GM23248 (cell line): ENCODE results near the gene EXO5. TPM values are rescaled to one million over a fixed set of nuclear protein-coding genes. Genes with fewer than 3 reads are reported as not detected.

Experiments used
- DNase-seq: peaks from one replicate; pipeline ENCODE4 v3.0.0-alpha.2; 2015
- H2AFZ ChIP-seq: fragments of 200-600 bp; sonication (generic); 2 replicates; pipeline ENCODE4 v1.6.1; 2016; ENCODE audit warnings: antibody characterized with exemption
- H3F3A ChIP-seq: fragments of 200-600 bp; sonication (generic); 2 replicates; pipeline ENCODE4 v1.6.1; 2016; ENCODE audit warnings: mild to moderate bottlenecking, antibody characterized with exemption, mixed run types; ENCODE audit not compliant: insufficient read depth
- H3K27ac ChIP-seq: fragments of 200-600 bp; sonication (generic); 2 replicates; pipeline ENCODE4 v1.5.1; 2016; ENCODE audit warnings: mild to moderate bottlenecking
- H3K27me3 ChIP-seq: fragments of 200-600 bp; sonication (generic); replicated peaks from 2 replicates; pipeline ENCODE4 v1.6.1; 2016; ENCODE audit warnings: mild to moderate bottlenecking; ENCODE audit not compliant: insufficient read depth
- H3K36me3 ChIP-seq: fragments of 200-600 bp; sonication (generic); 2 replicates; pipeline ENCODE4 v1.6.1; 2016; ENCODE audit warnings: low read depth, mild to moderate bottlenecking
- H3K4me1 ChIP-seq: fragments of 200-600 bp; sonication (generic); 2 replicates; pipeline ENCODE4 v1.6.1; 2016; ENCODE audit warnings: mild to moderate bottlenecking; ENCODE audit not compliant: insufficient read depth
- H3K4me2 ChIP-seq: fragments of 200-600 bp; sonication (generic); one replicate; pipeline ENCODE4 v1.6.1; 2016; ENCODE audit warnings: mild to moderate bottlenecking; ENCODE audit not compliant: unreplicated experiment
- H3K4me3 ChIP-seq: fragments of 200-600 bp; sonication (generic); 2 replicates; pipeline ENCODE4 v1.5.1; 2016; ENCODE audit warnings: mild to moderate bottlenecking
- H3K79me2 ChIP-seq: fragments of 200-600 bp; sonication (generic); 2 replicates; pipeline ENCODE4 v1.6.1; 2016; ENCODE audit warnings: mild to moderate bottlenecking; ENCODE audit not compliant: insufficient read depth
- H3K9ac ChIP-seq: fragments of 200-600 bp; sonication (generic); 2 replicates; pipeline ENCODE4 v1.6.1; 2016; ENCODE audit warnings: mild to moderate bottlenecking
- H3K9me2 ChIP-seq: fragments of 200-600 bp; sonication (generic); 2 replicates; pipeline ENCODE4 v1.6.1; 2016; ENCODE audit warnings: mixed run types, mild to moderate bottlenecking, moderate library complexity; ENCODE audit not compliant: insufficient read depth
- H3K9me3 ChIP-seq: fragments of 200-600 bp; sonication (generic); one replicate; pipeline ENCODE4 v1.6.1; 2017; ENCODE audit warnings: low read depth
- H4K20me1 ChIP-seq: fragments of 200-600 bp; sonication (generic); 2 replicates; pipeline ENCODE4 v1.6.0; 2016; ENCODE audit not compliant: insufficient read depth
- EZH2 ChIP-seq: fragments of 200-600 bp; sonication (generic); IDR thresholded peaks from 2 replicates; pipeline ENCODE4 v1.6.1; 2018; ENCODE audit warnings: antibody characterized with exemption, mild to moderate bottlenecking; ENCODE audit not compliant: insufficient read depth, poor library complexity, severe bottlenecking
- EZH2phosphoT487 ChIP-seq: fragments of 200-600 bp; sonication (generic); IDR thresholded peaks from 2 replicates; pipeline ENCODE4 v1.6.1; 2018; ENCODE audit warnings: antibody characterized with exemption, moderate library complexity, mild to moderate bottlenecking, low read depth; ENCODE audit not compliant: insufficient read depth
- WGBS, 2 experiments: methylation state at CpG; one replicate each; pipeline ENCODE4 v1.1.6; 2015 to 2017; ENCODE audit warnings: low lambda C conversion rate in 2 of 2, low coverage in 1 of 2; ENCODE audit errors: missing lambda C conversion rate in 2 of 2; 5-methylcytosine and 5-hydroxymethylcytosine counted together
- in situ Hi-C: fragments of 300-500 bp; cut with MboI; formaldehyde crosslinking; loops from 2 replicates; pipeline ENCODE4 v1.15.0; 2020
- polyA plus RNA-seq: library from polyadenylated mRNA; unstranded; fragments of >200 nt; fragmentation: Nextera tagmentation; extraction: Ambion mirVana; gene quantifications from 2 replicates; pipeline ENCODE4 v1.2.1, GENCODE V29; 2016
- total RNA-seq: library from RNA; depleted of rRNA; stranded (reverse); fragments of >200 nt; shearing (Covaris generic); gene quantifications from 2 replicates; pipeline ENCODE4 v1.2.3, GENCODE V29; 2014

The EXO5 gene
- total and polyA plus RNA-seq, 2 experiments from 2014 or later = 6.6 to 8.6 TPM

DNA sequence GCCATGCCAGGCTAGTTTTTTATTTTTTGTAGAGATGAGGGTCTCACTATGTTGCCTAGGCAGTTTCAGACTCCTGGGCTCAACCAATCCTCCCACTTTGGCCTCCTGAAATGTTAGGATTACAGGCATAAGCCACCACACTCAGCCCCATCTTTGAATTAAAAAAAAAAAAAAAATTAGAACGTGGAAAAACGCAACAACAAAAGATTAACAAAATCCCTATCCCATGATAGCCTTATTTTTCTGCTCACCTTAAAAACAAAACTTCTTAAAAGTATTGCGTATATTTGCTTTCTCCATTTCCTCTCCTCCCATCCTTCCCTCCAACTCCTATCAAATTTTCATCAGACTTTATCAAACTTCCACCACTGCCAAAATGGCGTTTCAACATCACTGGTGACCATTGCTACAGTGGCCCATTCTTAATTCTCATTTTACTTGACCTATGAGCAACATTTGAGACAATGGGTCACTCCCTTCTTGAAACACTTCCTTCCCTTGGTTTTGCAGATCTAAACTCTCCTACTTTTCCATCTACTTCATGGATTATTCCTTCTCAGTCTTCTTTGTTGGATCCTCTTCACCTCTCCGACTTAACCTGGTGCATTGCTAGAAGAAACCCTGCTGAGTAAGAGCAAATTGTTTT lies 22.3 kb downstream of the EXO5 start:
- H3K4me1 ChIP-seq = 0 out of 2 replicates have a peak, but pooled peaks cover 11% of the 10 kb centered on the region
- no peaks in the 10 kb centered on the region for H3K27me3 ChIP-seq
- no peak for TF ChIP-seq EZH2
- TF ChIP-seq EZH2phosphoT487 = no peak
- H3K36me3 ChIP-seq = no peaks in the 10 kb centered on the region
- H3K9me3 ChIP-seq = no peaks in the 10 kb centered on the region
- H3K4me3 ChIP-seq = peak overlapping the region; percentile 98
- H3K4me2 ChIP-seq = peak overlapping the region; percentile 98
- H3F3A ChIP-seq = peaks cover 15% of the 10 kb centered on the region
- no peaks in the 10 kb centered on the region for H4K20me1 ChIP-seq
- H3K27ac ChIP-seq = peak overlapping the region; percentile 88
- peak; percentile 49 for DNase-seq
- WGBS, 2 experiments = 43 to 45% methylated on average over 5 of the region's 5 CpGs
- no peaks in the 10 kb centered on the region for H3K9me2 ChIP-seq
- in situ Hi-C loops = no loop called here
- no peaks in the 10 kb centered on the region for H3K79me2 ChIP-seq
- peak overlapping the region; percentile 82 for H3K9ac ChIP-seq
- H2AFZ ChIP-seq = peak overlapping the region; percentile 100

DNA sequence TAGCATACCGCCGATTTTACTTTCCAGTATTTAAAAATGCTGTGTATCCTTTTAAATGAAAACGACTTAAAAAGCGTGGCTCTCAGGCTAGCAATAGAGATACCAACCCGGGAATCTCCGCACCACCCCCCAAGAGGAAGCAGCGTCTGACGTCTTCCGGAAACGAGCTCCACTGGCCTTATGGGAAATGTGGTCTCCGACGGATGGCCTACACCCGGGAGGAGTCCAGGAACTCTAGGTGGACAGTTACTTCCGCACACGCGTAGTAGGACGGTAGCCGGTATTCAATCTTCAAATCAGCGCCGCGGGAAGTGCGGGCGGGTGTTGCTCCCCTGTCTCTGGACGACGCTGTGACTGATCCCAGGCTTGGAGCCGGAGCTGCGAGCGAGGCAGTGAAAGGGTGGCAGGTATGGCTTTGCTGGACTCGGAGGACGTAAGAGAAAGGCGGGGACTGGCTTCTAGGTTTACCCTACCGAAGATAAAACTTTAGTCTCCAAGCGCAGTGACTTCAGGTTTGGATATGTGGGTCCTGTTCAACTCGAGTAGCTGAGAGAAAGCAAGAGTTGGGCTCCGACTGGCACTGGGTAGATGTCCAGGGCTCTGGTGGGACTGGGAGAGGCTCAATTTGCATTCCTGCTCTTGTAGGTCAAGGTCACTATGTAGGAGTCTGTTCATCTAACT lies 23.0 kb downstream of the EXO5 start, which contains the start of gene ZNF684:
TSS of gene ZNF684 (plus strand) at position 257 of the 681 bp plus-strand sequence. CDS start 1,530 bp downstream, outside the sequence.
- H3K9me3 ChIP-seq = no peaks in the 10 kb centered on the region
- no peaks in the 10 kb centered on the region for H3K27me3 ChIP-seq
- H3K27ac ChIP-seq = peak within 1 kb of the TSS; percentile 88
- H3K9me2 ChIP-seq = no peaks in the 10 kb centered on the region
- peak within 1 kb of the TSS; percentile 82 for H3K9ac ChIP-seq
- 1% methylated on average over 35 of the region's 35 CpGs for WGBS, 2 experiments
- H3F3A ChIP-seq = peaks cover 15% of the 10 kb centered on the region
- no peaks in the 10 kb centered on the region for H3K79me2 ChIP-seq
- peak within 1 kb of the TSS; percentile 98 for H3K4me3 ChIP-seq
- no peaks in the 10 kb centered on the region for H3K36me3 ChIP-seq
- peak within 1 kb of the TSS; percentile 100 for H2AFZ ChIP-seq
- DNase-seq = peak; percentile 96
- TF ChIP-seq EZH2 (no peak), EZH2phosphoT487 (no peak)
- no peaks in the 10 kb centered on the region for H4K20me1 ChIP-seq
- 0 out of 2 replicates have a peak, but pooled peaks cover 11% of the 10 kb centered on the region for H3K4me1 ChIP-seq
- in situ Hi-C loops = no loop called here
- peak within 1 kb of the TSS; percentile 98 for H3K4me2 ChIP-seq

DNA sequence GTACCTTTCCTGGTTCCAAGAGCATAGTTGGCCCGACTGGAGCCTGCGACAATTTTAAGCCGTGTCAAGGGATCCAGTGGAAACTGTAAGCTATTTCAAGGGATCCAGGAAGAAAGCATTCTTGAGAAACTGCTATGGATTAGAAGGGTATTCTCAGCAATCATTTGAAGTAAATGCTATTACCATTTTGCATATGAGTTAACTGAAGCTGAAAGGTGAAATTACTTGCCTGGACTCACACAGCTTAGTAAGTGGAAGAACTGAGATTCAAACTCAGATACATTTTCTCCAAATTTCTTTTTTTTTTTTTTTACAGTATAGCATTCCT lies 23.5 kb downstream of the EXO5 start:
- Histone ChIP-seq H2AFZ (peak overlapping the region; percentile 100), H3K27me3 (no peaks in the 10 kb centered on the region), H3F3A (peaks cover 15% of the 10 kb centered on the region), H3K27ac (peak overlapping the region; percentile 88; the same call in 1 of the 2 replicates), H3K79me2 (no peaks in the 10 kb centered on the region), H4K20me1 (no peaks in the 10 kb centered on the region), H3K9me3 (no peaks in the 10 kb centered on the region), H3K4me2 (peak overlapping the region; percentile 98), H3K36me3 (no peaks in the 10 kb centered on the region), H3K9ac (peak overlapping the region; percentile 82), H3K4me1 (0 out of 2 replicates have a peak, but pooled peaks cover 11% of the 10 kb centered on the region), H3K4me3 (peak overlapping the region; percentile 98), H3K9me2 (no peaks in the 10 kb centered on the region)
- whole genome bisulfite sequencing, 2 experiments = 2 to 3% methylated on average over 3 of the region's 3 CpGs
- in situ Hi-C loops = no loop called here
- DNase-seq = no peak
- TF ChIP-seq EZH2phosphoT487 = no peak
- no peak for TF ChIP-seq EZH2

DNA sequence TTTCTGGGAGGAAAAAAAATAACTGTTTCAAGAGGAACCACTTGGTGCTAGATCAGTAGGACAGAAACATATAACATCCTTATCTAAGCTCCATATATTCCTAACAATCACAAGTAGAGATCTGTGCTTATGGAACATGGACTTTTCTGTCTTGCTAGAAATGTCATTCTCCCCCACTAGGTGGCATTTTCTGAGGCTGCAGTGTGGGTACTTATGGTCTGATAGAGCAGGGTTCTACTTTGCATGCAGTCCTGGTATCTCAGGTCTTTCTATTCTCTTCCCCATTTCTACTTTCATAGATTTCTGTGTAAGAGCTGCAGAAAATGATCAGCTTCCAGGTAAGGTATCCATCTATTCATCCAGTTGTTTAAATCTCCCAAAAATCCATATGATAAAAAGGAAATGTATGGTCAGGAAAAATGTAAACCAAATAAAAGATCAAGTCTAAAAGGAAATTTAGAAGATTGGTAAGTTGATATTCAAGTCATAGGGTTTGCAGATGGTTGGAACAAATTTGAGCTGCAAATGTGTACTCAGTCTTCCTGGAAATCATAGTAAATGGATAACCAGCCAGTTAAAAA lies 24.4 kb downstream of the EXO5 start:
- TF ChIP-seq EZH2phosphoT487 (no peak), EZH2 (no peak)
- H3K27me3 ChIP-seq = no peaks in the 10 kb centered on the region
- H3K36me3 ChIP-seq = no peaks in the 10 kb centered on the region
- H3K4me2 ChIP-seq = peak overlapping the region; percentile 98
- H3K4me1 ChIP-seq = 0 out of 2 replicates have a peak, but pooled peaks cover 11% of the 10 kb centered on the region
- peak overlapping the region; percentile 100 for H2AFZ ChIP-seq
- peak; percentile 66 for DNase-seq
- no peaks in the 10 kb centered on the region for H3K9me3 ChIP-seq
- no peaks in the 10 kb centered on the region for H3K79me2 ChIP-seq
- no peaks in the 10 kb centered on the region for H3K9me2 ChIP-seq
- no peak overlapping the region; the same call in 1 of the 2 replicates for H3K9ac ChIP-seq
- H3K27ac ChIP-seq = no peak overlapping the region
- in situ Hi-C loops = no loop called here
- peaks cover 15% of the 10 kb centered on the region for H3F3A ChIP-seq
- no peaks in the 10 kb centered on the region for H4K20me1 ChIP-seq
- H3K4me3 ChIP-seq = peak overlapping the region; percentile 98
